SKM-1 treated with dmso at 0.1 percent for 144 hours (cell line): ENCODE results near the gene FGD5.

Experiments
- DNase-seq: peaks from one replicate; lab custom pipeline; 2025; ENCODE audit not compliant: unreplicated experiment; lab: John Stamatoyannopoulos, UW

FGD5 gene

GRCh38 chr3:14826069-14826468, 7.3 kb downstream of the FGD5 start:
- no peak for DNase-seq

GRCh38 chr3:14827776-14828175, 9.0 kb downstream of the FGD5 start:
- DNase-seq = no peak

GRCh38 chr3:14829811-14830210, 11.0 kb downstream of the FGD5 start:
- DNase-seq = no peak

GRCh38 chr3:14831916-14832450, 13.2 kb downstream of the FGD5 start:
- DNase-seq = no peak

GRCh38 chr3:14832975-14833722, 14.4 kb downstream of the FGD5 start:
- DNase-seq = no peak

GRCh38 chr3:14834121-14834520, 15.4 kb downstream of the FGD5 start:
- no peak for DNase-seq

- DNase-seq = no peak
These were observed 16.2 kb downstream of the FGD5 start for GRCh38 chr3:14834807-14835466.

- no peak for DNase-seq
These were observed 17.3 kb downstream of the FGD5 start for GRCh38 chr3:14836049-14836468.

- DNase-seq = no peak
These were observed 18.6 kb downstream of the FGD5 start for GRCh38 chr3:14837186-14837877.

- no peak for DNase-seq
These were observed 19.1 kb downstream of the FGD5 start for GRCh38 chr3:14837878-14838258.

- no peak for DNase-seq
These were observed 20.5 kb downstream of the FGD5 start for GRCh38 chr3:14839236-14839635.

GRCh38 chr3:14841836-14842235, 23.1 kb downstream of the FGD5 start:
- no peak for DNase-seq

GRCh38 chr3:14842277-14842676, 23.5 kb downstream of the FGD5 start:
- DNase-seq = no peak

- DNase-seq = no peak
These were observed 24.6 kb downstream of the FGD5 start for GRCh38 chr3:14843321-14843720.

GRCh38 chr3:14844386-14845170, 25.8 kb downstream of the FGD5 start:
- DNase-seq = no peak

GRCh38 chr3:14845180-14845579, 26.4 kb downstream of the FGD5 start:
- DNase-seq = no peak

GRCh38 chr3:14845826-14846225, 27.1 kb downstream of the FGD5 start:
- no peak for DNase-seq

- DNase-seq = no peak
These were observed 27.6 kb downstream of the FGD5 start for GRCh38 chr3:14846226-14846880.

GRCh38 chr3:14847613-14848541, 29.1 kb downstream of the FGD5 start:
- DNase-seq = no peak
